ENCODE measurements around the gene PGAP1.
A peak's percentile ranks its signal among the peaks of the same experiment; 100 is the strongest.
"Not testable (repeated sequence)": the region's sequence is repeated elsewhere in the genome, so short reads cannot be mapped to it uniquely, and the experiment has no call there.

Gene PGAP1

DNA sequence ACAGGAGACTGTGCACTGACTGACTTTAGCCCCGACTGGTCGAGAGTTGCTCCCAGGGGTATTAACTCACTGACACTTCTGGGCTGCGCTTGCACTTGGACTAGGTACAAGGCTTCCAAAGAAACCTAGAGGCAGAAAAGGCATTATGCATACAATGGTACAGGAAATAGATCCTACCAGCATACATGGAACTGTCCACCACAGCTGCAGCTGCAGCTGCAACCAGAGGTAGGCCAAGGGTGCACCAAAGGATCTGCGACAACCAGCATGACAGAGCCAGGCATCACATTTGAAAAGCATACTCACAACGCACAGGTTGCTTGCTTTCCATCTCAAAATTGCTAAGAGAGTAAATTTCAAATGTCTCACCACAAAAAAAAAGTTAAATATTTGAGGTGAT lies 22.6 kb upstream of the PGAP1 start:
- DNase-seq (ENCODE audit: low read depth in 2 of 2, low spot score in 1 of 2): no peak

DNA sequence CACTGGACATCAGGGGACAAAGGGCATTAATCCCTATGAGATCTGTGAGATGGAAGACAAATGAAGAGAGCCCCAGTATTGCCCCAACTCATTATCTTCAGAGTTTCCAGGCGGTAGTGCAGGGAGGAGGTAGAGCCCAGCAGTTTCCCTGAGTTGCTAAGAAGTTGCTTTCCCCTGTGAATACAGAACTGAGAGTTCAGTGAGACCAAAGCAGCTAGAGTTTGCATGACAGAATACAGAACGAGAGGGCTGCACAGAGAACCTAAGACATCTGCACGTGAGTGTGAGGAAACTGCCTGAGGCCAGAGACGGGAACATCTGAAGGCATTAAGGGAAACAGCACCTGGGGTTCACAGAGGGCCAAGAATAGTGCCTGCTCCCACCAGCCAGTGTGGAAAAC lies 18.1 kb upstream of the PGAP1 start:
- no peak for DNase-seq (ENCODE audit: low read depth in 2 of 2, low spot score in 1 of 2)

DNA sequence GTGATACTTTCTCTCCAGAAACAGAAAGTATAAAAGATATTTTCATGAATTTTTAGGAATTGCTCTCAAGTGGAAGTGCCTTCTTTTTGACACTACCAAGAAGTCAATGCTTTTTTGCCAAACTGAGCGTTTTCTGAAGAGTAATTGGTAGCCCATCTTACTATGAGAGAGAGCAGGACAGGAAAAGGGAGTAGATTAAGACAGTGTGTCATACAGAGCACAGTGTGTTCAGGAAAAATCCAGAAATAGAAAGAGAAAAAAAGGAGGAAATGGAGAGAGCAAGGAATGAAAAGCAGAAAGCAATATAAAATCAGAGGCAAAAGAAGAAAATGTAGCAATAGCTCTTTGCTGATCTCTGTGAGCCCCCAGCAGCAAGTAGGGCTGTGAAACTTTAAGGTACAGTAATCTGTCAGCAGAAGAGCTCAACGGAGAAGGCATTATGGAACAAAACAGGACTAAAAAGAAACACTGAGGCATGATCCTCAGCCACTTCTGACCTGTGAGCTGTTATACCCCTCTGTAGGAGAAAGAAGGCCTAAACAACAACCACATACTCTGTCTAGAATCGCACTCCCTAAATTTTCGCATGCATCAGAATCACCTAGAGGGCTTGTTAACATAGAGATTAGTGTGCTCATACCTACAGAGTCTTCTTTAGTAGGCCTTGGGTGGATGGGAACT lies 15.0 kb upstream of the PGAP1 start:
- no peak for DNase-seq (ENCODE audit: low read depth in 2 of 2, low spot score in 1 of 2)

DNA sequence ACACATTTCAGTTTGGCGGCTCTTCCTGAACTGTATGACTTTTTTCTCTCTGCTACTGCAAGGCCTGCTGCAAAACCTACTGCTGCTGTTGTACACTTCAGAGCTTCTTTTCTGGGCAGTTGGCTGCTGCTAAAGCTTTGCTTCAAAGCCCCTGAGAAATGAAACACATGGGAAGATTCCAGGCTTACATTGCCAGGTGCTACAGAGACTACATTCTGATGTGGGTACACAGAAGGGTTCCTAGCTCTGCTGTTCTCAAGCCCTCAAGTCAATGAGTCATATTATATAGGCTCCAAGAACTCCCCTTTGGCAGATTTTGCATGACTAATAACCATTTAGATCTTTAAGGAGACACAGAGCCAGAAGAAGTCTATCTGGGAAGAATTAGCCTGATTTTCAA lies 12.9 kb upstream of the PGAP1 start:
- DNase-seq (ENCODE audit: low read depth in 2 of 2, low spot score in 1 of 2): no peak

DNA sequence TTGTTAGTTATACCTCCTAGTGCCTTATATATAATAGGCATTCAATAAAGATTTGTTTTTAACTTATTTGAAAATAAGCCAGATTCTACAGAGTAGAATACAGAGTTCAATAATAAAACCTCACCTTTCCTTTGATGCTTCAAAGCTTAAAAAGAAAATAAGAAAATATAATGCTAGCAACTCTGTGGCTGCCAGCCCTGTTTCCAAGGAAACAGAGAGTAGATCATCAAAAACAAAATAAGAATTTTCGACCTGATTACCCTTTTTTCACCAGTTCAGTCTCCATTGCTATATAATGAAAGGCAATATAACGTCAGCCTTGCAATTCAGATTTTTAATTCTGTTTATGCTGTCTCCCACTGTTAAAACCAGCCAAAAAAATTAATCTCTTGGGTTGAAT lies 8.9 kb upstream of the PGAP1 start:
- DNase-seq (ENCODE audit: low read depth in 2 of 2, low spot score in 1 of 2): no peak

DNA sequence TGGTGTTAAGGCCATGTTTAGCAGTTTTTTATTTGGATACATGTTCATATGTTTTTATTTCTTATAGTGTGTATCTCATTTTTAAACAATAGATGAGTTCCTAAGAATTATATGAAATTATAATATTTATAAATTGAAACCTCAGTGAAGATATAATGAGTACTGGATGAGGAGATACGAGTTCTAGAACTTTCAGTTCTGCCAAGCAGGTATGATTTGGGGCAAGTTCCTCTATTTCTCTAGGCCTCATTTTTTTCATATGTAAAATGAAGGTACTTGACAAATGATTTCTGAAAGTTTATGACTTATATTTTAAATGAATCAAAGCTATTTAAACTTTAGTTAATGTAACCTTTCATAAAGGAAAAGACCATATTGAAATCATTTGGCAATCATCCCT lies 8.2 kb upstream of the PGAP1 start:
- no peak for DNase-seq (ENCODE audit: low read depth in 2 of 2, low spot score in 1 of 2)

DNA sequence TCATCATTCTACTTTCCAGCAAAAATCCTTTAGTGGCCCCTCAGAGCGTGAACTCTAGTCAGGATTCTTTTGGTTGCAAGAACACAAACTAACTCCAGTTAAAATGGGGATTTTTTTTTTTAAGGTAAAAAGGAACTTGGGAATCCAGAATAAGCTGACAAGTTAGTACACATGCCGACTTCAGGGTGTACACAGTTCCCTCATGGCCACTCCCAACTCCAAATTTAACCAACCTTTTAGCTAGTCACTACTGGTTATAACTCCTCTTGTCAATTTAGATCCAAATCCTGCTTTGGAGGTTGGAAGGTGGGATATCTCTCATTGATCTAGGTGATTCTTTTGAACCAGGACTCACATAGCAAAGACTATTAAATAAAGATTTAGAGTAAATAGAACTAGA lies 5.0 kb upstream of the PGAP1 start:
- no peak for DNase-seq (ENCODE audit: low read depth in 2 of 2, low spot score in 1 of 2)

DNA sequence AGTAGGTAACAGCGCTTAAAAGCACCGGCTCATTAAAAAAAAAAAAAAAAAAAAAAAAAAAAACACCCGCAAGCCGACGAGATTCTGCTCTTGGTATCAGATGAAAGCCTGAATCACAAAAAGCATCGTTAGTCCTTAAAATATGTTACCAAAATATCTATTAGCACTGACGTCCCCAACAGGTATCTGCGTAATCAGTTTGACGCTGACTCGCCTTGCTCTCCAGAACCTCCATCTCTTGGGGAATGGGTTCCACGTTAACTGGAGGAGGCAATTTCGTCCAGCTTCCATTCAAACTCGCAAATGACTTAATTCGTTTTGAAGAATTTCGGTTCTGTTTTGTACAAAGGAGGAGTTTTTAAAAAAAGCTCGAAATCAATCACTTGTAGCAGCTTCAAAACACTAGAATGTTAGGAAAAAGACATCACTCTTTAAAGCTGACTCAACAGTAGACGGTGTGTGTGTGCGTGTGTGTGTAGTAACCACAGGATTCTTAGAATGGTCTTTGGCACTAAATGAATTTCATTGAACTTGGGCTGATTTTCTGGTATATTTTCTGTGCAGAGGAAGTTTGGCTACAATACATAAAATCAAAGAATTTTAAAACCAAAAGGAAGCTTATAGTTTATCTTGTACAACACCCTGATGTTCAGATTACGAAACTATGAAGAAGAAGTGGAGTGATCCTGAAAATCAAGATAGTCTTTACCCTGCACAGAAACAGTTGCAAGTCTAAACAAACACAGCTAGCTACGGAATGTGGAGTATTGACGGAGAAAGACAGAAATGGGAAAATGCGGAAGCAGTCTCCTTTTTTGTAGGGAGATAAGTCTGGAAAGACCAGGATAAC lies 1.1 kb upstream of the PGAP1 start:
- peak in 1 of 2 donors; percentile 25 for DNase-seq (ENCODE audit: low read depth in 2 of 2, low spot score in 1 of 2)

DNA sequence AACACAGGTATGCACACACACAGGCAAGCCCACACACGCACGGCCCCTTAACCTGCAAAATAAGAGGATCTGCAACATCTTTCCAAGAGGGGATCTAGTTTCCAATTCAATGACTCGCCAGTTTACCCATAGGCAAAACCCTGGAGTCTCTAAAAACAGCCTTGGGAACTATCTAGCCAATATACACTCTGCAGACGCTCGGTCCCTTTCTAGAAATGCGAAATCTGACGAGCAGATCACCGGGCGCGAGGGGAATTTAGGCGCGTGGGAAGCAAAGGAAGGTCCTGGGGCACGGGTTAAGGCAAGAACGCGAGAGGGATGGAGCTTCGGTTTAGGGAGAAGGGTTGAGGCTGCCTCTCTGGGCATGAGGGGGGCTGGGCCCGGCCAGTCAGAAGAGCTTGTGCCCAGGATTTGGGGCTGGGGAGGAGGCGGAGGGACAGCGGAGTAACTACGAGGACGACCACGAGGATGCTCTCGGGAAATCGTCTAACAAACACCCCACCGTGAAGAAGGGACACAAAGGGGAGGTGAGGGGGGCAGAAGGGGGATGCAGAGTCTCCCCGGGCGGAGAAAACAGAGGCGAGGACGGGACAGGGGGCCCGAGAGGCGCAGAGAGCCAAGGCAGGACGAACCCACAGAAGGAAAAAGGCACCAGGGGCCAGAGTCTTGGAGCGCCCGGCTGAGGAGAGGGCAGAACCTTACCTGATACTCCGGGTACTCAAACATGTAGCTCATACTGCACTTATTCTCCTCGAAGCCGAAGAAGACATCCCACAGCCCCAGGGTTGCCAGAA lies 542 bp downstream of the PGAP1 start:
- DNase-seq (ENCODE audit: low read depth in 2 of 2, low spot score in 1 of 2): no peak

DNA sequence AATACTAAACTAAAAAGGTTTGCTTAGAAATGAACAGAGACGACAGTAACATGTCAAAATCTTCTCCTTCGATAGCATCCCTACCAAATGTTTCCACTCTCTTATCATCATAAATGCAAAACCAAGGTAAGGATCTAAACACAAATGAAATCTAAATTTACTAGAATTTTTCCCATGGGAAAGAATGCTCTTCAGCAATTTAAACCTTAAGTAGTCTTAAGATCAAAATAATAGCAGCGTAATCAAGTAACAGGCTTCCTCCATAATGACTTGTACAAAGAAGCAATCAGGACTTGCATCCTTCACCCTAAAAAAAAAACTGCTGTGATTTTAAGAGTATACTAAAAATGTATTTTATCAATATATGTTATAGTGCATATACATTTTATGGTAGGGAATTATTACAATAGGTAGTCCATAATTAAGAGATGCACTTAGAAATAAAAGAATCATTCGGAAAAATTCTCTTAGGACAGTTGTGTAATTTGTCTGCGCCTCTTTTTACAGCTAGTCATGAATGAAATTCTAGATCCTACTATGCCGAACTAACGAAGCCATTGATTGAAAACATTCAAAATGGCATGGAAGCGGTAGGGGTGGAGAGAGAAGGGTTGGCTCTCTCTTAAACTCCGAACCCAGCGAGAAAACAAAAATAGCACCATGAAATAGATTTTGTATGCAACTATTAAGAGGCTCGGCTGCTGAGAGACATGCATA lies 1.3 kb downstream of the PGAP1 start:
- DNase-seq (ENCODE audit: low read depth in 2 of 2, low spot score in 1 of 2): no peak

DNA sequence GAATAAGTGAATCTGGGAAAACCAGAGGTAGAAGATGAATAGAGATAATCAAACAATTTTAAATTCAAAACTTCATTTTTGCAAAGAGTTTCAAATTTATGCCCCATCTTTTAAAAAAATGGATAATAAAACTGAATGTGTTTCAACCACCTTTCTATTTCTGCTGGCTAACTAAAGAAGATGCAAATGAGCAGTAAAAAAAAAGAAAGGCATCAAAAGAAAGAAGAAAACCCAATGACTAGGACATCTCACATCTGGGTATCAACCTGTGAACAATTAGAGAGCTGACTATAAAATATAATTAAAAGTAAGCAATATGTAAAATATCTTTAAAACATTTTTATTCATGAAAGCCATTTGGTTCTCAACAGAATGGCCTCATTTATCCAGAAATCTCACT lies 2.5 kb downstream of the PGAP1 start:
- no peak for DNase-seq (ENCODE audit: low read depth in 2 of 2, low spot score in 1 of 2)

DNA sequence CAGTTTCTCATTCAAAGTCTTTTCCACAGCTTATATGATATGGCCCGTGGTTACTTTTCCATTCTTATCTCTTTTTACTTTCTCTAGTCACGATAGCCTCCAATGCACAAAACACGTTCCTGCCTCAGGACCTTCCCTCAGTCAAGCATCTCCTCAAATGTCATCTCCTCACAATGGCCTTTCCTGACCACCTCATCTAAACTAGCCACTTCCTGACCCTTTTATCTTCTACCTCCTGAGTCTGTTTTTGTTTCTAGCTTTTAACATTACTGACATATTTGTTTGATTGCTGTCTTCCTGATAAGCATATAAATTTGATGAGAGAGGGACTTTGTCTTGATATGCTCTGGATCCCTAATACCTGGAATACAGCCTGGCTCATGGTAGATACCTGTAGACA lies 7.6 kb downstream of the PGAP1 start:
- DNase-seq (ENCODE audit: low read depth in 2 of 2, low spot score in 1 of 2): no peak

DNA sequence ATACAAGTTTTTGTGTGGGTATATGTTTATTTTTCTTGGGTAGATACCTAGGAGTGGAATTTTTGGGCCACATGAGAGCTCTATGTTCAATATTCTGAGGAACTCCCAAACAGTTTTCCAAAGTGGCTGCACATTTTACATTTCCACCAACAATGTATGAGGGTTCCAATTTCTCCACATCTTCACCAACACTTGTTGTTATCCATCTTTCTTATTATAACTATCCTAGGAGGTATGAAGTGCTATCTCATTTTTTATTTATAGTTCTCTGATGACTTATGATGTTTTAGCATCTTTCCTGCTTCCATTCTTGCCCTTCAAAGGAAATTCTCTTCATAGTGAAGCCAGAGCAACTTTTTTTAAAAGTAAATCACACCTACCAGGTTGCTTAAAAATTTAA lies 8.7 kb downstream of the PGAP1 start:
- DNase-seq (ENCODE audit: low read depth in 2 of 2, low spot score in 1 of 2): no peak

DNA sequence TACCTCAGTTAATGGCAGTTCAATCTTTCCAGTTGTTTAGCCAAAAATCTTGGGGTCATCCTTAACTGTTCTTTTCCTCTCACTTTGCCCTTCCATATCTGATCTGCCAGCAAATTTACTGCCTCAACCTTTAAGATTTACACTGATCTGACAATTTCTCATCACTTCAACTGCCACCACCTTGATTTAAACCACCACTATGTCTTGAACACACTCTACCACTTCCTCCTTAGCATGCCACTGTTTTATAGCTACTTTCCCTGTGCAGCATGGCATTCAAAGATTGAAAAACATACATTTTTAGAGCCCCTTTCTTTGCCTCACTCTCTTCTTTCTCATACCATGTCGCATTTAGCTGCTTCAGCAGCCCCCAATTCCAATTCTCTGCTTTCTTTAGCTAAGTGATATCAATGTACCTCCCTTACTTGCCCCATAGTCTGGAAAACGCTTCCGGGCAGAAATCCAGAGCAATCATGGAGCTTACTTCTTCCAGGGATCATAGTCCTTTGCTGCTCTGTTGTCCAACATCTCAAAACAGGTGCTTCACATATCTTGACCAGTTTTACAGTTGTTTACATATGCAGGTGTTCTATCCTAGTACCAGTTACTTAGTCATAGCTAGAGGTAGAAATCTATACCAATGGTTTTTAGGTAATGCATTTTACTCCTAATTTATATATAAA lies 10.9 kb downstream of the PGAP1 start:
- no peak for DNase-seq (ENCODE audit: low read depth in 2 of 2, low spot score in 1 of 2)

DNA sequence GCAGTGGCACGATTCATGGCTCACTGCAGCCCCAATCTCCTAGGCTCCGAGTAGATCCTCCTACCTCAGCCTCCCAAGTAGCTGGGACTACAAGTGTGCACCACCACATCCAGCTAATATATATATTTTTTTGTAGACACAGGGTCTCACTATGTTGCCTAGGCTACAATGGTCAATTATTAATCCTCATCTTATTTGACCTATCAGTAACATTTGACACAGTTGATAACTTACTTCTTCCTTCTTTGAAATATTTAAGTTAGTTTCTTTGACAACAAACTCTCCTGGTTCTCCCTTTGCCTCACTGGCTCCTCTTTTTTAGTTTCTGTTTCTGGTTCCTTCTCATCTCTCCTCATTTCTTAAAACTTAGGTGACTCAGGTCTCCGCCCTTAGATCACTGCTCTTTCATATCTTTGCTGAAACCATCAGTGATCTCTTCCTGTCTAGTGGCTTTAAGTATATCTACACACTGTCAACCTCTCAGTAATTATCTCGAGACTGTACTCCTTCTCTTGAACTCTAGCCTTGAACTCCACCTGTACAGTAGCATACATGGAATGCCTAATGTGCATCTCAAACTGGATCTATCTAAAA lies 11.5 kb downstream of the PGAP1 start:
- DNase-seq (ENCODE audit: low read depth in 2 of 2, low spot score in 1 of 2): no peak

DNA sequence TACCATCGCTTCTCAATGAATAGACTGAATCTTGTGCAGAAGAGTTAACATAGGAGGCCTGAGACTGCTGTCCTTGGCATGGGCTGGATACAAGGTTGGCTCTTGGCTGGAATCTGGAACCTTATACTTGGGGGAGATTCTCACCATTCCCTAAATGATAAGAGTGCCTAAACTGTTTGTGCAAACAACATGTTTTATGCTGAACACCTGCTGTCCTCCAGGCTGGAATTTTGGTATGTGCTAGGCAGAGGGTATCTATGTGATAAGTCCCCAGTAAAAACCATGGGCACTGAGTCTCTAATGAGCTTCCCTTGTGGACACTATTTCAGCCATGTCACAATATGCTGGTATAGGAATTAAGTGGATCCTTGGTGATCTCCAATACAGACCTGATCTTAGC lies 12.8 kb downstream of the PGAP1 start:
- DNase-seq (ENCODE audit: low read depth in 2 of 2, low spot score in 1 of 2): no peak

DNA sequence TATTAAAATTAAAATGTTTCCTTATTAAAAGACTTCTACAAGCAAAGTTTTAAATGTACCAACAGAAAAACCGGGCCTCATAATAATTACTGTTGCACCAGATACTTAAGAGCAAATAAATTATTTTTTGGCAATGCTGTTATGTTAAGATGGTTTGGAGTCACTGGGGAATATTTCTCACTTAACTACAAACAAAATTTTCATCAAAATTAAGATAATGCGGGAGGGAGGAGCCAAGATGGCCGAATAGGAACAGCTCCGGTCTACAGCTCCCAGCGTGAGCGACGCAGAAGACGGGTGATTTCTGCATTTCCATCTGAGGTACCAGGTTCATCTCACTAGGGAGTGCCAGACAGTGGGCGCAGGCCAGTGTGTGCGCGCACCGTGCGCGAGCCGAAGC lies 21.1 kb downstream of the PGAP1 start:
- not testable (repeated sequence) for DNase-seq (ENCODE audit: low read depth in 2 of 2, low spot score in 1 of 2)

DNA sequence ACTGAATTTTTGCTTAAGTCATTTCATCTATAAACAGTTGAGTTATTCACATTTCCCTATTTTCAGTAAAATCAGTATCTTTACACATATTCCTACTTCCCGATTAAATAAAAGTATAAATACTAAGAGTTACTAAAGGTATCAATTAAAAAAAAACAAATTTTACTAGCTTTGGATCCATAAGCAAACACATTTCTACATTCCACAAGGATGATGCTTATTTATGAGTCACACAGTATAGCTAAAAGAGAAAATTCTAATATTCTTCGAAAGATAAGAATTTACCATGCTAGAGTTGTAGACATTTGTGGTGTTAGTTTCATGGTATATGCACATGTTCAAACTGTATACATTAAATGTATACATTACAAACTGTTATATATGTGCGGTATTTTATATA lies 23.7 kb downstream of the PGAP1 start:
- DNase-seq (ENCODE audit: low read depth in 2 of 2, low spot score in 1 of 2): no peak

DNA sequence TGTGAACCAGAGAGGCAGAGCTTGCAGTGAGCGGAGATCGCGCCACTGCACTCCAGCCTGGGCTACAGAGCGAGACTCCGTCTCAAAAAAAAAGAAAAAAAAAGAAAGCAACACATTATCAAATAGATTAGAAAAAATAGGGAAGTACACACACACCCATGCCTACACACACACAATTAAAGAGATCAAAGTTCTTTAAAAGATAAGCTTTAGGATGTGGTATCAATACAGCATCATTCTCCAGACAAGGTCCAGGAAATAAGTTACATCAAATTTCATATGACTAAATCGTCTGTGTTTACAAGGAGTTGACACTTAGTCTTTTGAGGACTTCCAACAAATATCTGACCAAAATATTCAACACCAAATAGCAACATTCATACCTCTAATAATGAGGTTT lies 25.7 kb downstream of the PGAP1 start:
- DNase-seq (ENCODE audit: low read depth in 2 of 2, low spot score in 1 of 2): no peak

DNA sequence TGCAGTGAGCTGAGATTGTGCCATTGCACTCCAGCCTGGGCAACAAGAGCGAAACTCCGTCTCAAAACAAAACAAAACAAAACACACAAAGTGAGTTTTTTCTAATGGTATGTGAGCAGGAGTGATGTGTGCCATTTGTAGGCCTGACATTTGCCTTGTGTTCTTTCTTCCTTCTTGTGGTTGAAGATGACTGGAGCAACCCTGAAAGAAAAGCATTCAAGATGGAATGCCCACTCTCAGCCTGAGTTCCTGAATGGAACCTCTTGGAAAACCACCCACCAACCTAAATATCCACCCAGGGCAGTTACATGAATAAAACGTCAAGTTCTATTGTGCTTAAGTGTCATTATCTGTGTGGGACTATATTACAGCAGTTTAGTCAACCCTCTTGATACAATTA lies 26.5 kb downstream of the PGAP1 start:
- DNase-seq (ENCODE audit: low read depth in 2 of 2, low spot score in 1 of 2): no peak

All from stimulated activated CD8-positive, alpha-beta memory T cell treated with anti-CD3 and anti-CD28 coated beads, Interleukin-4, amount 100 ng/mL, for 1 hour (primary cell).